Right lobe of liver (tissue), 4 donors: ENCODE results near the gene PNPLA7.

ENCODE experiments used
- CTCF ChIP-seq, 4 donors: fragments of 200-600 bp in 3 of 4; fragments of 450-650 bp in 1 of 4; IDR thresholded peaks; one replicate each; pipeline versions ENCODE4 v1.5.1 to v1.8.0; 2016 to 2022; ENCODE audit warnings: antibody characterized with exemption in 4 of 4, mild to moderate bottlenecking in 2 of 4
- POLR2A ChIP-seq: fragments of 450-650 bp; IDR thresholded peaks from one replicate; pipeline ENCODE4 v1.6.1; 2017; ENCODE audit warnings: antibody characterized with exemption, mild to moderate bottlenecking
- donor health status: DM: no; HTN: no; CAD: no.
- donor health status: DM: no; HTN: no; CAD: no.
- donor health status: DM: no; HTN: yes; CAD: no.

- TF ChIP-seq CTCF (IDR thresholded peaks at IDR 0.05) (no peak), POLR2A (no peak)
These were observed 5.1 kb downstream of the PNPLA7 start for GRCh38 chr9:137545123-137545522.
